HL-60 (cell line): ENCODE measurements around the gene TBC1D16.

Experiments
- DNase-seq, 2 experiments: peaks; one replicate each; pipeline ENCODE4 v3.0.0-alpha.2; 2010 to 2020; ENCODE audit warnings: low read depth in 1 of 2, low spot score in 1 of 2
- H3K27ac ChIP-seq: fragments of 250-450 bp; sonication (Bioruptor Pico); replicated peaks from 2 replicates; pipeline ENCODE4 v1.5.1; 2020; ENCODE audit warnings: mild to moderate bottlenecking, moderate library complexity
- H3K27me3 ChIP-seq: fragments of 250-450 bp; sonication (Bioruptor Pico); 2 replicates; pipeline ENCODE4 v1.5.1; 2021; ENCODE audit warnings: mild to moderate bottlenecking, moderate library complexity; ENCODE audit not compliant: insufficient read depth, poor library complexity, severe bottlenecking
- H3K4me3 ChIP-seq: replicated peaks from 2 replicates; pipeline ENCODE4 v1.5.1; 2011; ENCODE audit warnings: mild to moderate bottlenecking, control low read depth, low read length; ENCODE audit not compliant: insufficient read depth
- CTCF ChIP-seq: IDR thresholded peaks from one replicate; pipeline ENCODE4 v1.5.1; 2011; ENCODE audit warnings: low read length, control low read depth, inconsistent platforms; ENCODE audit not compliant: insufficient read depth
- GABPA ChIP-seq: IDR thresholded peaks from 2 replicates; pipeline ENCODE4 v1.6.1; 2012; ENCODE audit warnings: low read depth
- POLR2AphosphoS5 ChIP-seq: IDR thresholded peaks from 2 replicates; pipeline ENCODE4 v1.6.1; 2012; ENCODE audit warnings: low read depth
- REST ChIP-seq: IDR thresholded peaks from 2 replicates; pipeline ENCODE4 v1.6.1; 2012; ENCODE audit warnings: low read depth; ENCODE audit not compliant: insufficient replicate concordance
- SPI1 ChIP-seq: IDR thresholded peaks from 2 replicates; pipeline ENCODE4 v1.6.1; 2012; ENCODE audit warnings: low read depth, mild to moderate bottlenecking, borderline replicate concordance

Gene TBC1D16

GRCh38 chr17:80045703-80046102 is 10.0 kb upstream of the TBC1D16 start:
- no peak overlapping the region for H3K27ac ChIP-seq
- no peak for TF ChIP-seq CTCF
- no peak for TF ChIP-seq POLR2AphosphoS5
- no peak for TF ChIP-seq REST
- TF ChIP-seq SPI1, result no peak
- no peak for TF ChIP-seq GABPA
- no peaks in the 10 kb centered on the region for H3K27me3 ChIP-seq
- no peak for DNase-seq
- no peak overlapping the region for H3K4me3 ChIP-seq

GRCh38 chr17:80043963-80044362 is 8.3 kb upstream of the TBC1D16 start:
- no peak for TF ChIP-seq GABPA
- no peak for TF ChIP-seq POLR2AphosphoS5
- no peak for TF ChIP-seq SPI1
- no peak for TF ChIP-seq REST
- no peak for TF ChIP-seq CTCF
- no peak overlapping the region for H3K4me3 ChIP-seq
- H3K27me3 ChIP-seq, result no peaks in the 10 kb centered on the region
- no peak for DNase-seq
- H3K27ac ChIP-seq, result no peak overlapping the region

GRCh38 chr17:80036715-80037477 is 1.2 kb upstream of the TBC1D16 start:
- no peak overlapping the region for H3K27ac ChIP-seq
- peaks cover 39% of the 10 kb centered on the region for H3K27me3 ChIP-seq
- DNase-seq, result no peak
- H3K4me3 ChIP-seq, result peak overlapping the region; percentile 45
- TF ChIP-seq REST, result no peak
- TF ChIP-seq CTCF, result no peak
- TF ChIP-seq GABPA, result no peak
- no peak for TF ChIP-seq SPI1
- no peak for TF ChIP-seq POLR2AphosphoS5
